Activated naive CD4-positive, alpha-beta T cell treated with anti-CD3 and anti-CD28 coated beads for 36 hours (primary cell): ENCODE measurements around the gene DCHS2. TPM values are rescaled to one million over a fixed set of nuclear protein-coding genes. Genes with fewer than 3 reads are reported as not detected.
"Not testable (repeated sequence)": the region's sequence is repeated elsewhere in the genome, so short reads cannot be mapped to it uniquely, and the experiment has no call there.

Experiments used
- CTCF ChIA-PET: fragments of 350-600 bp; sonication (Branson Sonifier 250); formaldehyde crosslinking; loops from one replicate; lab custom pipeline; 2021; ENCODE audit warnings: antibody characterized with exemption; lab: Charles Lee
- DNase-seq: peaks from one replicate; pipeline ENCODE4 v3.0.0-alpha.2; 2020
- H3K27ac Mint-ChIP-seq: one replicate; pipeline ENCODE4 v1.8.0; 2021; ENCODE audit warnings: mild to moderate bottlenecking, mixed read lengths
- H3K27me3 Mint-ChIP-seq: one replicate; pipeline ENCODE4 v1.8.0; 2021; ENCODE audit warnings: low read depth, mixed read lengths
- H3K36me3 Mint-ChIP-seq: one replicate; pipeline ENCODE4 v1.8.0; 2021; ENCODE audit warnings: low read depth, mixed read lengths
- H3K4me1 Mint-ChIP-seq: one replicate; pipeline ENCODE4 v1.8.0; 2021; ENCODE audit warnings: low read depth, mixed read lengths
- H3K4me3 Mint-ChIP-seq: one replicate; pipeline ENCODE4 v1.8.0; 2021; ENCODE audit warnings: mild to moderate bottlenecking, moderate library complexity, mixed read lengths
- H3K9me3 Mint-ChIP-seq: one replicate; pipeline ENCODE4 v1.8.0; 2021; ENCODE audit warnings: mixed read lengths
- intact Hi-C: fragments of 100-400 bp; cut with micrococcal nuclease; formaldehyde crosslinking; loops from one replicate; pipeline ENCODE4 v1.15.1; 2023
- total RNA-seq, 2 experiments: library from RNA; stranded (reverse); gene quantifications; one replicate each; pipeline ENCODE4 v1.2.3, GENCODE V29; 2021

Gene DCHS2
- total RNA-seq, 2 experiments from 2014 or later: not detected

DNA sequence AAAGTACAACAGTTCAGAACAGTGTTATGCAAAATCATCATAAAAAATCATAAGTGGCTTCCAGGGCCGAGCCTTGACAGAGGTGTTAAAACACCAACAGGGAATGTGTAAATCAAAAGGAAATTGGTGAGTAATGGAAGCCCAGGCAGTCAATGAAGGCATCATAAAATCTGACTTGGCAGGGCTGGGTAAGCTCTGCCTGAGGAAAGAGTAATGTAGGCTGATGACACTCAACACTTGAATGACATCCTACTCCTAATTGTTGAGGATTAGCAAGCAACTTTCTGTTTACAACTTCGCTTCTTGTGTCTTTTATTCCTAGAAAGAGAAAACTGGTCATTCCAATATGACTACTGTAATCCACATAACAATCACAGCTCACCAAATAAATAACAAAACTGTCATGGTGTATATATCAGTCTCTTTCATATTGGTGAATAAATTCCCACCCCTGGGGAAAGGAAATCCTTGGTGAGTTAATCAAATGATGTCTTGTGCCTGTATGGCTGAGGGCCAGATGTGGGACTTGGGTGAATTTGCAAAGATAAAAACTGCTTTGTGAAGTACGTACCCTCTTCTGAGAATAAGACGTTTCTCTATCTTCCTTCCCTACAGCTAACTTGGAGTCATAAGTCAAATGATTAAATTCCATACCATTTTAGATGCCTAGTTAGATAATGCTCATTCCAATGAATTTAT is 196.8 kb downstream of the DCHS2 start:
- no peak overlapping the region for H3K4me3 Mint-ChIP-seq
- CTCF ChIA-PET: no interaction called here
- no peaks in the 10 kb centered on the region for H3K4me1 Mint-ChIP-seq
- DNase-seq: no peak
- no peaks in the 10 kb centered on the region for H3K36me3 Mint-ChIP-seq
- no peaks in the 10 kb centered on the region for H3K9me3 Mint-ChIP-seq
- no peak overlapping the region for H3K27ac Mint-ChIP-seq
- intact Hi-C loops: no loop called here
- H3K27me3 Mint-ChIP-seq: peaks cover 13% of the 10 kb centered on the region

DNA sequence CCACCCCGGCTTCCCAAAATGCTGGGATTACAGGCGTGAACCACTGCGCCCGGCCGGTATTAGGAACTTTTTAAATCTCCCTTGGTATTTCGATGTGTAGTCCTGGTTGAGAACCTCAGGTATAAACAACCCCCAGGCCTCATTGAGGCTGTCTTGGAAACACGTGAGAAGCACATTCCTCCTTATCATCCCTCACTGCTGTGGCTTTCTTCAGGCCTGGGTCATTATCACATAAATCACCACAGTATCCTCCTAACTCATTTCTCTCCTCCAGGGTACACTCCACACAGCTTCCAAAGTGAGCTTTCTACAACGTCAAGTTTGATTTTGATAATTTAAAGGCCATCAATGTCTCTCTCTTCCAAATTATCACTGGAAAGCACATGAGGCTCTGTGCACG is 198.2 kb downstream of the DCHS2 start:
- intact Hi-C loops: no loop called here
- no peaks in the 10 kb centered on the region for H3K36me3 Mint-ChIP-seq
- no peak overlapping the region for H3K4me3 Mint-ChIP-seq
- H3K4me1 Mint-ChIP-seq: no peaks in the 10 kb centered on the region
- CTCF ChIA-PET: interaction anchor here (0.6 to 2.0 kb wide), 3 partner anchors 24 to 128 kb away, joined by 3 to 6 read pairs (median 3); no protein-coding TSS in a partner anchor
- DNase-seq: no peak
- H3K27ac Mint-ChIP-seq: no peak overlapping the region
- H3K9me3 Mint-ChIP-seq: no peaks in the 10 kb centered on the region
- H3K27me3 Mint-ChIP-seq: peaks cover 18% of the 10 kb centered on the region

DNA sequence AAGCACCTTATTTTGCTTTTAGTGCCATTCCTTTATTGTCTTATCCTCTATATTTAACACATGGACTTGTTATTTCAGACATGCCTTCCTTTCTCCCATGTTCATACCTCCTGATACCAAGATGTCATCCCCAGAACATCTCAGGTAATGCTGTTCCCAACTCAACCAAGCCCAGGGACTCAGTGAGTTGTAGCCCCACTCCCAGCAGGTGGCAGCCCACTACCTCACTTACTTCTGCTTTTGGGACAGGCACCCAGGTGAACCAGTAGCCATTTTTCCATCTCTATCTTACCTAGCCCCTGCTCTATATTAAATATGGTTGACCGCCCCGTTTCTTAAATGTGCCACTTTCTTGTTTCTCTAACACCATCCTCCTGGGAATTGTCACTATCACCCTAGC is 199.0 kb downstream of the DCHS2 start:
- Mint-ChIP-seq H3K27ac (peak overlapping the region; percentile 1), H3K9me3 (no peaks in the 10 kb centered on the region), H3K4me1 (no peaks in the 10 kb centered on the region), H3K27me3 (peaks cover 21% of the 10 kb centered on the region), H3K4me3 (no peak overlapping the region), H3K36me3 (no peaks in the 10 kb centered on the region)
- CTCF ChIA-PET: interaction anchor here (2.0 kb wide), 1 partner anchor 23 kb away, joined by 6 read pairs; no protein-coding TSS in a partner anchor
- DNase-seq: peak; percentile 30
- intact Hi-C loops: no loop called here

DNA sequence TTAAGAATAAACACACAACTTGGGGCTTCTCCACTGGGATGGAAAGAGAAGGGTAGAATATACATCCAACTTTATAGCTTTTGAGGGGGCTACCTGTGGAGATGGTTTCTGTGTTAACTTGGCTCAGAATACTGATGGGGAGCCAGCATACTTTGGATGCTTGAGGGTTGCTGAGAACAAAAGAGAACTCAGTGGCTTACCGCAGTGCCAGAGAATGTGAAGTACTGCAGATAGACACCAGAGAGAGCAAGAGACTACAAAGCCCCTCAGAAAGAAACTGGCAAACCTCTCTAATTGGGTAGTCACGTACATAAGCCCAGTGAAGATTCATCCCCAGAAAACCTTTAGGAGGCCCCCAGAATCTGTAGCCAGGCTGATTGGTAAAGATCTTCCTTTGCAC is 214.4 kb downstream of the DCHS2 start:
- intact Hi-C loops: no loop called here
- DNase-seq: no peak
- H3K4me1 Mint-ChIP-seq: no peaks in the 10 kb centered on the region
- H3K27me3 Mint-ChIP-seq: peaks cover 29% of the 10 kb centered on the region
- H3K36me3 Mint-ChIP-seq: peaks cover 2% of the 10 kb centered on the region
- CTCF ChIA-PET: no interaction called here
- H3K27ac Mint-ChIP-seq: no peak overlapping the region
- H3K9me3 Mint-ChIP-seq: peaks cover 6% of the 10 kb centered on the region
- no peak overlapping the region for H3K4me3 Mint-ChIP-seq

- Mint-ChIP-seq H3K27ac (no peak overlapping the region), H3K4me1 (no peaks in the 10 kb centered on the region), H3K4me3 (no peak overlapping the region), H3K9me3 (peaks cover 6% of the 10 kb centered on the region), H3K36me3 (peaks cover 2% of the 10 kb centered on the region), H3K27me3 (peaks cover 29% of the 10 kb centered on the region)
- intact Hi-C loops: no loop called here
- DNase-seq: no peak
- CTCF ChIA-PET: no interaction called here
Observed at GRCh38 chr4:154276496-154276895, 215.1 kb downstream of the DCHS2 start.

GRCh38 chr4:154254999-154255398 is 236.6 kb downstream of the DCHS2 start:
- intact Hi-C loops: no loop called here
- Mint-ChIP-seq H3K27me3 (peaks cover 16% of the 10 kb centered on the region), H3K27ac (no peak overlapping the region), H3K4me3 (no peak overlapping the region), H3K4me1 (no peaks in the 10 kb centered on the region), H3K9me3 (no peaks in the 10 kb centered on the region), H3K36me3 (no peaks in the 10 kb centered on the region)
- CTCF ChIA-PET: no interaction called here
- DNase-seq: no peak

- Mint-ChIP-seq H3K4me1 (no peaks in the 10 kb centered on the region), H3K27ac (no peak overlapping the region), H3K27me3 (peaks cover 33% of the 10 kb centered on the region), H3K9me3 (no peaks in the 10 kb centered on the region), H3K4me3 (no peak overlapping the region), H3K36me3 (no peaks in the 10 kb centered on the region)
- no peak for DNase-seq
- intact Hi-C loops: no loop called here
- CTCF ChIA-PET: no interaction called here
Observed at GRCh38 chr4:154234576-154234975, 257.0 kb downstream of the DCHS2 start.

DNA sequence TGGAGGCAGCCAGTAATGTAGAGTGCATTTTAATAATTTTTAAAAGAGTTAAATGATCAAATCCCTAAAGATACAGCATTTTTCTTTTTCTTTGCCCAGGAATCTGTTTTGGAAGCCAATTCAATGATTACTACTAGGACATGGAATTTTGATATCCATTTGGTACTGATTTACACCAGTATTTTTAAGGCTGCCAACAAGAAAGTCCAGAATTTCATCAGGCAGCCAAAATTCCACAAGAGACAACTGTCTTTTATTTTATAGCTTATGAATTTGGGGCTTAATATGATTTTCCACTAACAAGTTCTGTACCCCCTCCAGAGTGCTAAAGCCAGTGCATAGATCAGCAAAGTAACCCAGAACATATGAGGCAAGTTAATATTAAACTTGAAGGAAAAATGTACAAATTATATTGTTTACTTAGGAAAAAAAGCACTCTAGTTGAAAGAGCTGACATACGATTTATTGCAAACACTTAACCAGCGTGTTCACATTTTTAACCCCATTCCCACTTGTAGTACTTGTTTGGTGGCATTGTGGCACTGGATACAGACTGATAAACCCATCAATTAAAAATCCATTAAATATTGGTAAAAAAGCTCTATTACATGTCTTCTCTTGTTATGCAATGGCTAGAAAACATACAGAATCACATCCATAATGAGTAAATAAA is 259.7 kb downstream of the DCHS2 start:
- no peaks in the 10 kb centered on the region for H3K4me1 Mint-ChIP-seq
- CTCF ChIA-PET: no interaction called here
- no peak overlapping the region for H3K27ac Mint-ChIP-seq
- H3K9me3 Mint-ChIP-seq: no peaks in the 10 kb centered on the region
- H3K27me3 Mint-ChIP-seq: peaks cover 36% of the 10 kb centered on the region
- H3K36me3 Mint-ChIP-seq: no peaks in the 10 kb centered on the region
- no peak for DNase-seq
- H3K4me3 Mint-ChIP-seq: no peak overlapping the region
- intact Hi-C loops: no loop called here

DNA sequence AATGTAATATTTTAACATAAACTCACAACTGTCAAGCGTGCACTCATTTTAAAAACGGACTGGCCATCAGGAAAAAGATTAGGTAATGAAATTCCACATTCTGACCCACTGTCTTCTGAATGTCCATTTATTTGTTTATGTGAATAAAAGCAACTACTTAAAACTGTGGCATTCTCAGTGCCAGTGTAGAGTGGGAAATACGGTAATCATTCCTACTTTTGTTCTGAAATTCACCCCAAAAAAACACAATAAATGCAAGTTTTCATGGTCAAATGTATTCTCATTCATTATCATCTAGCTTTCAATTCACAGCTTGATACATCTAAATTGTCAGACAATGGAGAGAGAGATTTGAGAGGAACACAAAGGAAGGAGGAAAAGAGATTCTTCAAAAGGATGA is 260.9 kb downstream of the DCHS2 start:
- CTCF ChIA-PET: no interaction called here
- H3K9me3 Mint-ChIP-seq: no peaks in the 10 kb centered on the region
- H3K4me3 Mint-ChIP-seq: no peak overlapping the region
- no peaks in the 10 kb centered on the region for H3K36me3 Mint-ChIP-seq
- H3K27me3 Mint-ChIP-seq: peaks cover 27% of the 10 kb centered on the region
- intact Hi-C loops: no loop called here
- no peaks in the 10 kb centered on the region for H3K4me1 Mint-ChIP-seq
- no peak overlapping the region for H3K27ac Mint-ChIP-seq
- DNase-seq: no peak

DNA sequence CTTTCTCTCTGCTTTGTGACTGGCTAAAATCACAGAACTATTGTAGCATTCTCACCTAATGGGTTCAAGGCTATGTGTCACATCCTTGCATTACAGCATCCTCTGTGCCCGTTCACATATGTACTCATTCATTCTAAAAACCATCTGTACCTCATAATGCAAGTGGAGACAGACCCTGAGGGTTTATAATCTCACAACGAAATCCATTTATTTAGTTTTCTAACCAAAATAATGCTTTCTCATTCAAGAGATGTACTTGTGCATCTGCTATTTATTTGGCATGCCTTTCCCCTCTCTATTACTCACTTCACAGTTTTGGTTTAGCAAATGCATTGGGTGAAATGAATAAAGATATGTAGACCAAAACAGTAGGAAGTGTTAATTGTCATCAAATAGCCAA is 261.5 kb downstream of the DCHS2 start:
- H3K27me3 Mint-ChIP-seq: peaks cover 24% of the 10 kb centered on the region

DNA sequence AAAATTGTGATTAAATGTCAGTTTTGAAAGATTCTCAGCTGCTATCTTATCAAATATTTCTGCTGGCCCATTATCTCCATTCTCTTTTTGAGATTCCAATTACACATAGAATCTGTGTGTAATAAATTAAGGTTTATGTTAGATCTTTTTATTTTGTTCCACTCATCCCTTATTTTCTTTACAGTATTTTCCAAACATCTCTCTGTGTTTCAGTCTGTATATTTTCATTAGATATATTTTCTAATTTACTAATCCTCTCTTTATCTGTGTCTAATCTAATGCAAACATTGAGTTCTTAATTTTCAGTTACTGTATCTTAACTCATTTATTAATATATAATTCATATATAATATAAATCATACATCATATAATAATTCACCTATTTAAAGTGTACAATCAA is 268.7 kb downstream of the DCHS2 start:
- intact Hi-C loops: no loop called here
- Mint-ChIP-seq H3K9me3 (peaks cover 14% of the 10 kb centered on the region), H3K4me3 (no peak overlapping the region), H3K4me1 (no peaks in the 10 kb centered on the region), H3K36me3 (peaks cover 1% of the 10 kb centered on the region), H3K27ac (no peak overlapping the region), H3K27me3 (peaks cover under 1% of the 10 kb centered on the region)
- no peak for DNase-seq
- CTCF ChIA-PET: no interaction called here

More for the DNA sequence above, 261.5 kb downstream of the DCHS2 start:
- Mint-ChIP-seq H3K36me3 (no peaks in the 10 kb centered on the region), H3K4me1 (no peaks in the 10 kb centered on the region), H3K27ac (no peak overlapping the region), H3K4me3 (no peak overlapping the region), H3K9me3 (no peaks in the 10 kb centered on the region)
- intact Hi-C loops: no loop called here
- no peak for DNase-seq
- CTCF ChIA-PET: no interaction called here

DNA sequence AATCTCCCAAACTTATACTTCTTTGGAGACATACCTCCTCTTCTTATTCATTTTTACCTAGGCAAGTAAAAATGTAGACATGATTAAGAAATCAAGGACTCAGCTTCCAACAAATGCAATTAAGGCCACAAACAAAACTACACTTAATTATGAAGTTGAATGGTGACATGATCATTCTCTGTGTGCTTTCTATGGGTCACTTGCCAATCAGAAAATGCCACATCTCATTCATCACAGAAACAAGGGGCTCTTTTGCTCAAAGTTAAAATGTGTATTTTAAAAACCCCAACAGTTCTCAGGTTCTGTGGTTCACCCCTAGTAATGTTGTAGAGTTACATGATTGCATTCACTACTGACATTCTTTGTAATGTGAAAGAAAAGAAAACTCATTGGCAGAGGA is 273.5 kb downstream of the DCHS2 start:
- Mint-ChIP-seq H3K4me1 (no peaks in the 10 kb centered on the region), H3K4me3 (no peak overlapping the region), H3K36me3 (no peaks in the 10 kb centered on the region), H3K27me3 (peaks cover 12% of the 10 kb centered on the region), H3K27ac (no peak overlapping the region), H3K9me3 (peaks cover 4% of the 10 kb centered on the region)
- CTCF ChIA-PET: no interaction called here
- intact Hi-C loops: no loop called here
- DNase-seq: no peak

GRCh38 chr4:154217384-154217783 is 274.2 kb downstream of the DCHS2 start:
- H3K36me3 Mint-ChIP-seq, DNase-seq, H3K27ac Mint-ChIP-seq, CTCF ChIA-PET, H3K9me3 Mint-ChIP-seq, H3K4me1 Mint-ChIP-seq, intact Hi-C loops, H3K4me3 Mint-ChIP-seq: not testable (repeated sequence)
- H3K27me3 Mint-ChIP-seq: peaks cover 12% of the 10 kb centered on the region
